A549 (cell line): ENCODE results near the gene TSKS. TPM values are rescaled to one million over a fixed set of nuclear protein-coding genes. Genes with fewer than 3 reads are reported as not detected.

Experiments used
- ATAC-seq, 2 experiments: fragments of 200-7000 bp in 1 of 2; fragments of >200 bp in 1 of 2; cut with Nextera tagmentation in 1 of 2; cut with Tn5 transposase in 1 of 2; 3 replicates each; pipeline versions ENCODE4 v1.8.0 to v1.9.1; 2018 to 2020; ENCODE audit warnings: mild to moderate bottlenecking in 1 of 2, moderate library complexity in 1 of 2
- CTCF ChIA-PET: fragments of 300-600 bp; sonication (Branson Sonifier 250); formaldehyde crosslinking; extraction: SDS; loops from one replicate; lab custom pipeline; 2021; ENCODE audit warnings: antibody characterized with exemption, inconsistent platforms; lab: Yijun Ruan, JAX
- POLR2A ChIA-PET: fragments of 350-600 bp; formaldehyde crosslinking; extraction: SDS; loops from one replicate; lab custom pipeline; 2021; ENCODE audit warnings: antibody characterized with exemption, inconsistent platforms; lab: Yijun Ruan, JAX
- DNase-seq, 2 experiments: peaks; one replicate each; pipeline versions ENCODE4 v3.0.0 to v3.0.0-alpha.2; 2011 to 2016; ENCODE audit warnings: low read depth in 1 of 2, low spot score in 1 of 2
- FAIRE-seq: peaks from 2 replicates; lab custom pipeline; 2011; peaks lifted over from hg19 to GRCh38; lab: Jason Lieb, UNC
- H3K27ac ChIP-seq, 2 experiments: fragments of >200 bp; sonication (Bioruptor Twin); formaldehyde crosslinking; 3 replicates each; pipeline ENCODE4 v1.5.1; 2016 to 2017
- H3K4me1 ChIP-seq: fragments of >200 bp; sonication (Bioruptor Twin); formaldehyde crosslinking; 3 replicates; pipeline ENCODE4 v1.6.1; 2016
- H3K4me2 ChIP-seq: fragments of >200 bp; sonication (Bioruptor Twin); formaldehyde crosslinking; 3 replicates; pipeline ENCODE4 v1.6.1; 2016
- H3K4me3 ChIP-seq: fragments of >200 bp; sonication (Bioruptor Twin); formaldehyde crosslinking; 3 replicates; pipeline ENCODE4 v1.5.1; 2016
- H3K9me3 ChIP-seq: fragments of >200 bp; sonication (Bioruptor Twin); formaldehyde crosslinking; 3 replicates; pipeline ENCODE4 v1.6.1; 2016
- CEBPB ChIP-seq, 2 experiments: fragments of >200 bp in 1 of 2; sonication (Bioruptor Twin) in 1 of 2; formaldehyde crosslinking in 1 of 2; IDR thresholded peaks; 2 replicates each; pipeline ENCODE4 v1.6.1; 2012 to 2016
- CHD2 ChIP-seq: fragments of 150-350 bp; IDR thresholded peaks from 2 replicates; pipeline ENCODE4 v1.6.1; 2014; ENCODE audit warnings: low read length; ENCODE audit not compliant: partially characterized antibody
- EHF ChIP-seq: fragments of 250-450 bp; sonication (Bioruptor Pico); IDR thresholded peaks from 2 replicates; pipeline ENCODE4 v1.5.0; 2020; ENCODE audit warnings: mild to moderate bottlenecking
- EHMT2 ChIP-seq: fragments of 200-600 bp; sonication (generic); IDR thresholded peaks from 2 replicates; pipeline ENCODE4 v1.6.1; 2016; ENCODE audit warnings: antibody characterized with exemption, low read depth, mild to moderate bottlenecking, moderate library complexity
- EP300 ChIP-seq, 2 experiments: fragments of >200 bp; sonication (Bioruptor Twin); formaldehyde crosslinking; IDR thresholded peaks; 2 replicates in 1 of 2; 3 replicates in 1 of 2; pipeline ENCODE4 v1.6.1; 2016 to 2017
- ESRRA ChIP-seq: fragments of 150-350 bp; IDR thresholded peaks from 2 replicates; pipeline ENCODE4 v1.6.1; 2014; ENCODE audit warnings: mild to moderate bottlenecking, low read length, borderline replicate concordance
- HOXB13 ChIP-seq: fragments of 250-450 bp; sonication (Bioruptor Pico); IDR thresholded peaks from 2 replicates; pipeline ENCODE4 v1.5.0; 2020; ENCODE audit warnings: low read depth, mild to moderate bottlenecking, moderate library complexity
- HOXB5 ChIP-seq: fragments of 250-450 bp; sonication (Bioruptor Pico); IDR thresholded peaks from 2 replicates; pipeline ENCODE4 v1.5.0; 2020; ENCODE audit warnings: mild to moderate bottlenecking, moderate library complexity
- JUNB ChIP-seq: fragments of >200 bp; sonication (Bioruptor Twin); formaldehyde crosslinking; IDR thresholded peaks from 2 replicates; pipeline ENCODE4 v1.6.1; 2016
- KDM1A ChIP-seq: fragments of 200-600 bp; sonication (generic); IDR thresholded peaks from 2 replicates; pipeline ENCODE4 v1.6.1; 2016; ENCODE audit warnings: low read depth, mild to moderate bottlenecking
- MAFK ChIP-seq: fragments of 450-650 bp; IDR thresholded peaks from 2 replicates; pipeline ENCODE4 v1.6.1; 2014; ENCODE audit not compliant: partially characterized antibody
- NPAS2 ChIP-seq: fragments of 250-450 bp; sonication (Bioruptor Pico); IDR thresholded peaks from 2 replicates; pipeline ENCODE4 v1.8.0; 2022; ENCODE audit warnings: mild to moderate bottlenecking, moderate library complexity, borderline replicate concordance
- RARB ChIP-seq: fragments of 250-450 bp; sonication (Bioruptor Pico); IDR thresholded peaks from 2 replicates; pipeline ENCODE4 v1.8.0; 2021; ENCODE audit warnings: mild to moderate bottlenecking, moderate library complexity
- SMC3 ChIP-seq: fragments of >200 bp; sonication (Bioruptor Twin); formaldehyde crosslinking; IDR thresholded peaks from 3 replicates; pipeline ENCODE4 v1.6.1; 2018; ENCODE audit warnings: inconsistent platforms
- SREBF2 ChIP-seq: fragments of 450-650 bp; IDR thresholded peaks from 2 replicates; pipeline ENCODE4 v1.6.1; 2014; ENCODE audit warnings: mild to moderate bottlenecking, moderate library complexity
- ZC3H11A ChIP-seq: fragments of 450-650 bp; IDR thresholded peaks from 2 replicates; pipeline ENCODE4 v1.6.1; 2014; ENCODE audit warnings: antibody characterized with exemption, mild to moderate bottlenecking
- ZFP36 ChIP-seq: fragments of 450-650 bp; IDR thresholded peaks from 2 replicates; pipeline ENCODE4 v1.6.1; 2014; ENCODE audit warnings: borderline replicate concordance; ENCODE audit not compliant: partially characterized antibody
- ZNF302 ChIP-seq: fragments of 250-450 bp; sonication (Bioruptor Pico); IDR thresholded peaks from 2 replicates; pipeline ENCODE4 v1.9.0; 2021; ENCODE audit warnings: inconsistent platforms, mild to moderate bottlenecking, moderate library complexity
- WGBS: methylation state at CpG from one replicate; pipeline ENCODE4 v1.1.6; 2017; ENCODE audit errors: missing lambda C conversion rate; 5-methylcytosine and 5-hydroxymethylcytosine counted together
- polyA plus RNA-seq, 4 experiments: library from polyadenylated mRNA; depleted of rRNA in 3 of 4; stranded (reverse); fragments of >200 nt; fragmentation: RNase III in 1 of 4; extraction: RNeasy Plus Mini Kit Qiagen cat#74134 plus additional on column Dnase treatment in 1 of 4; gene quantifications; 2 replicates in 3 of 4; 3 replicates in 1 of 4; pipeline ENCODE4 v1.2.3, GENCODE V29; 2011 to 2017
- TF ChIP-seq, protein P1 (sequence below): IDR thresholded peaks from 2 replicates; pipeline ENCODE4 v1.6.1; 2012
- TF ChIP-seq, protein P2 (sequence below): fragments of >200 bp; sonication (Bioruptor Twin); formaldehyde crosslinking; IDR thresholded peaks from 3 replicates; pipeline ENCODE4 v1.6.1; 2016
- TF ChIP-seq, protein P3 (sequence below): fragments of 200-600 bp; sonication (generic); IDR thresholded peaks from 2 replicates; pipeline ENCODE4 v1.6.1; 2016; ENCODE audit warnings: antibody characterized with exemption, mild to moderate bottlenecking, moderate library complexity
- TF ChIP-seq, protein P4 (sequence below): fragments of 450-650 bp; IDR thresholded peaks from 2 replicates; pipeline ENCODE4 v1.6.1; 2014; ENCODE audit warnings: antibody characterized with exemption

TSKS gene
- polyA plus RNA-seq, 2 of the 4 experiments (the other 2 are of a cell fraction), result not detected

DNA sequence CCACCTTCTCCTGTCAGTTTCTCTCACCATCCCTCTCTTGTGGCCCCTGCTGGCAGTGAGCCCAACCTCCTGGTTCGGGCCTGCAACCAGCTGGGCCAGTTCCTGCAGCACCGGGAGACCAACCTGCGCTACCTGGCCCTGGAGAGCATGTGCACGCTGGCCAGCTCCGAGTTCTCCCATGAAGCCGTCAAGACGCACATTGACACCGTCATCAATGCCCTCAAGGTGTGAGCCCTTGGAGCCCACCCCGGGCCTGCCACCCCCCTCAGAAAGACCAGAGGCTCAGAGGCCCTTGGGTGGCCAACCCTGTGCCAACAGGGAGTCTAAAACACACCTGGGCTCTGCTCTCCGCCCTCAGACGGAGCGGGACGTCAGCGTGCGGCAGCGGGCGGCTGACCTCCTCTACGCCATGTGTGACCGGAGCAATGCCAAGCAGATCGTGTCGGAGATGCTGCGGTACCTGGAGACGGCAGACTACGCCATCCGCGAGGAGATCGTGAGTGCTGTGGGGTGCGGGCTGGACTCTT lies 36.2 kb upstream of the TSKS start:
- peaks cover 5% of the 10 kb centered on the region; the same call in 2 of the 3 replicates for H3K4me1 ChIP-seq
- no peaks in the 10 kb centered on the region for H3K9me3 ChIP-seq
- POLR2A ChIA-PET, result no interaction called here
- WGBS, result 97% methylated on average over 27 of the region's 28 CpGs
- H3K27ac ChIP-seq, result no peak overlapping the region
- H3K4me3 ChIP-seq, result no peak overlapping the region
- no peak overlapping the region for H3K4me2 ChIP-seq
- ATAC-seq (no peak), FAIRE-seq (no peak), DNase-seq (no peak)
- TF ChIP-seq RARB (CRISPR knock-in tag) (no peak), MAFK (no peak), ESRRA (no peak), HOXB5 (no peak), ZFP36 (no peak), HOXB13 (CRISPR knock-in tag) (no peak), SREBF2 (no peak), EHF (CRISPR knock-in tag) (no peak)
- TF ChIP-seq, protein P1, sequence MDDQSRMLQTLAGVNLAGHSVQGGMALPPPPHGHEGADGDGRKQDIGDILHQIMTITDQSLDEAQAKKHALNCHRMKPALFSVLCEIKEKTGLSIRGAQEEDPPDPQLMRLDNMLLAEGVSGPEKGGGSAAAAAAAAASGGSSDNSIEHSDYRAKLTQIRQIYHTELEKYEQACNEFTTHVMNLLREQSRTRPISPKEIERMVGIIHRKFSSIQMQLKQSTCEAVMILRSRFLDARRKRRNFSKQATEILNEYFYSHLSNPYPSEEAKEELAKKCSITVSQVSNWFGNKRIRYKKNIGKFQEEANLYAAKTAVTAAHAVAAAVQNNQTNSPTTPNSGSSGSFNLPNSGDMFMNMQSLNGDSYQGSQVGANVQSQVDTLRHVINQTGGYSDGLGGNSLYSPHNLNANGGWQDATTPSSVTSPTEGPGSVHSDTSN, result no peak
- CTCF ChIA-PET, result interaction anchor here (0.9 kb wide), 1 partner anchor 16 kb away, joined by 4 read pairs; no protein-coding TSS in a partner anchor

DNA sequence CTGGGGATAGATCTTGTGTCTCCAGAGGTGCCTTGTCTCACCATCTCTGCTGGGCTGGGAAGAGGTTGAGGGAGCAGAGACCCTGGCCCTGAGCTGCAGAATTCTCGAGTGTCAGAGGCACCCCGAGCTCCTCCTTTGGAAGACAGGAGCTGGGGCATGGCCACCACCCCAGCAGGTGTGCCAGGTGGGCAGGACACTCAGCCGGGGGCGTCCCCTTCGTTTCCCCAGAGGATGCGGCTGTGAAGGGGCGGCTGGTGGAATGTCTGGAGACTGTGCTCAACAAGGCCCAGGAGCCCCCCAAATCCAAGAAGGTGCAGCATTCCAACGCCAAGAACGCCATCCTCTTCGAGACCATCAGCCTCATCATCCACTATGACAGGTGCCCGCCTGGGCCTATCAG lies 35.5 kb upstream of the TSKS start:
- DNase-seq (no peak), FAIRE-seq (no peak), ATAC-seq (no peak)
- no peaks in the 10 kb centered on the region for H3K9me3 ChIP-seq
- H3K4me1 ChIP-seq, result peaks cover 5% of the 10 kb centered on the region; the same call in 2 of the 3 replicates
- H3K4me2 ChIP-seq, result no peak overlapping the region
- no peak overlapping the region for H3K27ac ChIP-seq
- TF ChIP-seq, protein P2, sequence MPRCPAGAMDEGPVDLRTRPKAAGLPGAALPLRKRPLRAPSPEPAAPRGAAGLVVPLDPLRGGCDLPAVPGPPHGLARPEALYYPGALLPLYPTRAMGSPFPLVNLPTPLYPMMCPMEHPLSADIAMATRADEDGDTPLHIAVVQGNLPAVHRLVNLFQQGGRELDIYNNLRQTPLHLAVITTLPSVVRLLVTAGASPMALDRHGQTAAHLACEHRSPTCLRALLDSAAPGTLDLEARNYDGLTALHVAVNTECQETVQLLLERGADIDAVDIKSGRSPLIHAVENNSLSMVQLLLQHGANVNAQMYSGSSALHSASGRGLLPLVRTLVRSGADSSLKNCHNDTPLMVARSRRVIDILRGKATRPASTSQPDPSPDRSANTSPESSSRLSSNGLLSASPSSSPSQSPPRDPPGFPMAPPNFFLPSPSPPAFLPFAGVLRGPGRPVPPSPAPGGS, result no peak
- no peak for TF ChIP-seq ZFP36
- no peak for TF ChIP-seq EP300 (IDR thresholded peaks at IDR 0.05)
- TF ChIP-seq, protein P3, sequence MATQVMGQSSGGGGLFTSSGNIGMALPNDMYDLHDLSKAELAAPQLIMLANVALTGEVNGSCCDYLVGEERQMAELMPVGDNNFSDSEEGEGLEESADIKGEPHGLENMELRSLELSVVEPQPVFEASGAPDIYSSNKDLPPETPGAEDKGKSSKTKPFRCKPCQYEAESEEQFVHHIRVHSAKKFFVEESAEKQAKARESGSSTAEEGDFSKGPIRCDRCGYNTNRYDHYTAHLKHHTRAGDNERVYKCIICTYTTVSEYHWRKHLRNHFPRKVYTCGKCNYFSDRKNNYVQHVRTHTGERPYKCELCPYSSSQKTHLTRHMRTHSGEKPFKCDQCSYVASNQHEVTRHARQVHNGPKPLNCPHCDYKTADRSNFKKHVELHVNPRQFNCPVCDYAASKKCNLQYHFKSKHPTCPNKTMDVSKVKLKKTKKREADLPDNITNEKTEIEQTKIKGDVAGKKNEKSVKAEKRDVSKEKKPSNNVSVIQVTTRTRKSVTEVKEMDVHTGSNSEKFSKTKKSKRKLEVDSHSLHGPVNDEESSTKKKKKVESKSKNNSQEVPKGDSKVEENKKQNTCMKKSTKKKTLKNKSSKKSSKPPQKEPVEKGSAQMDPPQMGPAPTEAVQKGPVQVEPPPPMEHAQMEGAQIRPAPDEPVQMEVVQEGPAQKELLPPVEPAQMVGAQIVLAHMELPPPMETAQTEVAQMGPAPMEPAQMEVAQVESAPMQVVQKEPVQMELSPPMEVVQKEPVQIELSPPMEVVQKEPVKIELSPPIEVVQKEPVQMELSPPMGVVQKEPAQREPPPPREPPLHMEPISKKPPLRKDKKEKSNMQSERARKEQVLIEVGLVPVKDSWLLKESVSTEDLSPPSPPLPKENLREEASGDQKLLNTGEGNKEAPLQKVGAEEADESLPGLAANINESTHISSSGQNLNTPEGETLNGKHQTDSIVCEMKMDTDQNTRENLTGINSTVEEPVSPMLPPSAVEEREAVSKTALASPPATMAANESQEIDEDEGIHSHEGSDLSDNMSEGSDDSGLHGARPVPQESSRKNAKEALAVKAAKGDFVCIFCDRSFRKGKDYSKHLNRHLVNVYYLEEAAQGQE, result no peak
- TF ChIP-seq NPAS2, result no peak
- no peak for TF ChIP-seq SREBF2
- TF ChIP-seq SMC3, result no peak
- TF ChIP-seq JUNB, result no peak
- TF ChIP-seq ZC3H11A, result no peak
- TF ChIP-seq HOXB5, result no peak
- no peak for TF ChIP-seq CHD2
- no peak for TF ChIP-seq KDM1A
- no peak for TF ChIP-seq EHMT2
- TF ChIP-seq ESRRA, result no peak
- TF ChIP-seq, protein P1, result no peak
- TF ChIP-seq, protein P4, sequence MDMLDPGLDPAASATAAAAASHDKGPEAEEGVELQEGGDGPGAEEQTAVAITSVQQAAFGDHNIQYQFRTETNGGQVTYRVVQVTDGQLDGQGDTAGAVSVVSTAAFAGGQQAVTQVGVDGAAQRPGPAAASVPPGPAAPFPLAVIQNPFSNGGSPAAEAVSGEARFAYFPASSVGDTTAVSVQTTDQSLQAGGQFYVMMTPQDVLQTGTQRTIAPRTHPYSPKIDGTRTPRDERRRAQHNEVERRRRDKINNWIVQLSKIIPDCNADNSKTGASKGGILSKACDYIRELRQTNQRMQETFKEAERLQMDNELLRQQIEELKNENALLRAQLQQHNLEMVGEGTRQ, result no peak
- TF ChIP-seq CEBPB (IDR thresholded peaks at IDR 0.05), result no peak
- TF ChIP-seq ZNF302 (CRISPR knock-in tag), result no peak
- 95% methylated on average over 11 of the region's 11 CpGs for WGBS
- ChIA-PET POLR2A (no interaction called here), CTCF (interaction anchor here (0.8 to 0.9 kb wide), 2 partner anchors 15 to 114 kb away, joined by 4 read pairs; no protein-coding TSS in a partner anchor)
- H3K4me3 ChIP-seq, result no peak overlapping the region
